H1 (cell line): ENCODE data around the gene ELOVL2. TPM values are rescaled to one million over a fixed set of nuclear protein-coding genes. Genes with fewer than 3 reads are reported as not detected.

Source experiments
- CTCF ChIA-PET: fragments of 300-600 bp; sonication (Branson Sonifier 250); formaldehyde crosslinking; loops from one replicate; lab custom pipeline; 2021; ENCODE audit not compliant: partially characterized antibody; lab: Charles Lee
- POLR2A ChIA-PET: fragments of 300-600 bp; sonication (Branson Sonifier 250); formaldehyde crosslinking; loops from one replicate; lab custom pipeline; 2021; ENCODE audit warnings: inconsistent platforms; ENCODE audit not compliant: partially characterized antibody; lab: Charles Lee
- DNase-seq, 2 experiments: peaks; one replicate each; pipeline versions ENCODE4 v3.0.0 to v3.0.0-alpha.2; 2010 to 2022; ENCODE audit warnings: low spot score in 2 of 2, low read depth in 1 of 2, mixed read lengths in 1 of 2
- FAIRE-seq: peaks from 2 replicates; lab custom pipeline; 2011; peaks lifted over from hg19 to GRCh38; lab: Jason Lieb, UNC
- H2AFZ ChIP-seq: 2 replicates; pipeline ENCODE4 v1.8.1; 2012; ENCODE audit warnings: low read length, inconsistent platforms
- H2AK5ac ChIP-seq: 2 replicates; pipeline ENCODE4 v1.6.1; 2013; ENCODE audit warnings: low read depth, low read length
- H2BK120ac ChIP-seq: replicated peaks from 2 replicates; pipeline ENCODE3; 2013; ENCODE audit warnings: low read depth, low read length, inconsistent platforms
- H2BK12ac ChIP-seq: 2 replicates; pipeline ENCODE4 v1.6.1; 2013; ENCODE audit warnings: low read depth, low read length
- H2BK15ac ChIP-seq: 2 replicates; pipeline ENCODE4 v1.6.1; 2013; ENCODE audit warnings: low read length
- H2BK20ac ChIP-seq: 2 replicates; pipeline ENCODE4 v1.6.1; 2013; ENCODE audit warnings: low read length
- H2BK5ac ChIP-seq: 2 replicates; pipeline ENCODE4 v1.6.1; 2013; ENCODE audit warnings: low read depth, low read length
- H3K14ac ChIP-seq: 2 replicates; pipeline ENCODE4 v1.6.1; 2013; ENCODE audit warnings: inconsistent platforms; ENCODE audit not compliant: insufficient read length
- H3K18ac ChIP-seq: 2 replicates; pipeline ENCODE4 v1.6.1; 2013; ENCODE audit warnings: low read length; ENCODE audit errors: extremely low read depth
- H3K23ac ChIP-seq: 2 replicates; pipeline ENCODE4 v1.6.1; 2013; ENCODE audit warnings: inconsistent platforms; ENCODE audit not compliant: insufficient read length
- H3K23me2 ChIP-seq: 2 replicates; pipeline ENCODE4 v1.6.1; 2013; ENCODE audit warnings: low read depth, low read length
- H3K27ac ChIP-seq: 2 replicates; pipeline ENCODE4 v1.6.1; 2011; ENCODE audit warnings: low read depth, low read length, inconsistent platforms
- H3K27me3 ChIP-seq, 4 experiments: replicated peaks in 1 of 4; 1 replicate in 1 of 4; 2 replicates in 3 of 4; pipeline versions ENCODE4 v1.6.1 to v1.8.1; 2011 to 2013; ENCODE audit warnings: low read length in 3 of 4, mild to moderate bottlenecking in 3 of 4, inconsistent platforms in 2 of 4, mixed read lengths in 2 of 4, moderate library complexity in 1 of 4; ENCODE audit not compliant: control insufficient read depth in 3 of 4, insufficient read depth in 3 of 4; ENCODE audit errors: extremely low read depth in 1 of 4
- H3K36me3 ChIP-seq, 4 experiments: 2 replicates each; pipeline versions ENCODE4 v1.6.1 to v1.8.1; 2011 to 2013; ENCODE audit warnings: mild to moderate bottlenecking in 4 of 4, low read length in 3 of 4, moderate library complexity in 2 of 4, control low read depth in 1 of 4, inconsistent platforms in 1 of 4; ENCODE audit not compliant: insufficient read depth in 4 of 4, control insufficient read depth in 2 of 4
- H3K4ac ChIP-seq: replicated peaks from 2 replicates; pipeline ENCODE3; 2013; ENCODE audit warnings: low read length, low read depth, mixed read lengths, inconsistent platforms; ENCODE audit not compliant: insufficient read length
- H3K4me1 ChIP-seq, 4 experiments: replicated peaks in 1 of 4; 1 replicate in 1 of 4; 2 replicates in 3 of 4; pipeline versions ENCODE4 v1.6.1 to v1.8.1; 2011 to 2013; ENCODE audit warnings: low read length in 3 of 4, inconsistent platforms in 2 of 4, mixed read lengths in 1 of 4; ENCODE audit not compliant: insufficient read depth in 4 of 4, control insufficient read depth in 3 of 4
- H3K4me2 ChIP-seq, 2 experiments: 2 replicates each; pipeline versions ENCODE4 v1.6.1 to v1.8.1; 2011 to 2013; ENCODE audit warnings: low read depth in 2 of 2, low read length in 2 of 2, control low read depth in 1 of 2, inconsistent platforms in 1 of 2, mild to moderate bottlenecking in 1 of 2; ENCODE audit not compliant: insufficient read depth in 1 of 2
- H3K4me3 ChIP-seq, 4 experiments: fragments of 200-600, 300-600 bp in 1 of 4; sonication (generic), shearing (Covaris generic), sonication (Bioruptor Twin) in 1 of 4; 2 replicates each; pipeline versions ENCODE4 v1.5.1 to v1.8.1; 2011 to 2016; ENCODE audit warnings: low read length in 4 of 4, low read depth in 3 of 4, control low read depth in 2 of 4, inconsistent platforms in 2 of 4, mild to moderate bottlenecking in 2 of 4, mixed read lengths in 1 of 4, moderate library complexity in 1 of 4; ENCODE audit not compliant: insufficient read depth in 2 of 4; ENCODE audit errors: extremely low read depth in 1 of 4
- H3K56ac ChIP-seq: replicated peaks from 2 replicates; pipeline ENCODE3; 2013; ENCODE audit warnings: low read depth, mild to moderate bottlenecking, mixed read lengths, low read length, inconsistent platforms; ENCODE audit not compliant: insufficient read length
- H3K79me1 ChIP-seq: 2 replicates; pipeline ENCODE4 v1.6.1; 2013; ENCODE audit warnings: low read depth, low read length, control low read depth
- H3K79me2 ChIP-seq, 2 experiments: 2 replicates each; pipeline versions ENCODE4 v1.6.1 to v1.8.1; 2012 to 2013; ENCODE audit warnings: low read length in 2 of 2, mild to moderate bottlenecking in 2 of 2, inconsistent platforms in 1 of 2; ENCODE audit not compliant: insufficient read depth in 2 of 2, control insufficient read depth in 1 of 2
- H3K9ac ChIP-seq, 4 experiments: replicated peaks in 1 of 4; 1 replicate in 1 of 4; 2 replicates in 3 of 4; pipeline versions ENCODE4 v1.6.1 to v1.8.1; 2011 to 2013; ENCODE audit warnings: low read depth in 3 of 4, low read length in 3 of 4, control low read depth in 2 of 4, mild to moderate bottlenecking in 2 of 4, moderate library complexity in 2 of 4, inconsistent platforms in 1 of 4; ENCODE audit errors: extremely low read depth in 1 of 4
- H3K9me3 ChIP-seq, 2 experiments: 2 replicates each; pipeline versions ENCODE4 v1.6.1 to v1.8.1; 2012 to 2013; ENCODE audit warnings: mild to moderate bottlenecking in 2 of 2, moderate library complexity in 2 of 2, control low read depth in 1 of 2, inconsistent platforms in 1 of 2, low read depth in 1 of 2, low read length in 1 of 2, mixed read lengths in 1 of 2; ENCODE audit not compliant: insufficient read depth in 2 of 2
- H4K20me1 ChIP-seq, 2 experiments: replicated peaks in 1 of 2; 2 replicates each; pipeline versions ENCODE3 to v1.8.1; 2011 to 2013; ENCODE audit warnings: inconsistent platforms in 2 of 2, low read length in 2 of 2, mild to moderate bottlenecking in 1 of 2; ENCODE audit not compliant: insufficient read depth in 2 of 2, control insufficient read depth in 1 of 2
- H4K5ac ChIP-seq: 2 replicates; pipeline ENCODE4 v1.6.1; 2013; ENCODE audit warnings: low read length, low read depth, mixed read lengths, inconsistent platforms; ENCODE audit not compliant: insufficient read length
- H4K8ac ChIP-seq: 2 replicates; pipeline ENCODE4 v1.8.0; 2013; ENCODE audit warnings: mild to moderate bottlenecking, moderate library complexity, low read length, inconsistent platforms; ENCODE audit not compliant: insufficient read depth; ENCODE audit errors: extremely low read depth
- H4K91ac ChIP-seq: replicated peaks from 2 replicates; pipeline ENCODE3; 2013; ENCODE audit warnings: low read length, mixed read lengths, inconsistent platforms; ENCODE audit not compliant: insufficient read length
- ASH2L ChIP-seq: fragments of 200-600, 300-600 bp; sonication (generic); IDR thresholded peaks from one replicate; pipeline ENCODE4 v1.7.1; 2017; ENCODE audit warnings: low read length
- EP300 ChIP-seq, 2 experiments: IDR thresholded peaks; 1 replicate in 1 of 2; 2 replicates in 1 of 2; pipeline ENCODE4 v1.6.1; 2011 to 2012; ENCODE audit warnings: low read depth in 2 of 2, low read length in 2 of 2, mild to moderate bottlenecking in 2 of 2, borderline replicate concordance in 1 of 2, inconsistent platforms in 1 of 2, moderate library complexity in 1 of 2
- EZH2 ChIP-seq: fragments of 200-600 bp; sonication (generic); IDR thresholded peaks from 2 replicates; pipeline ENCODE4 v1.7.1; 2012; ENCODE audit warnings: low read depth, mild to moderate bottlenecking, moderate library complexity, low read length, inconsistent platforms; ENCODE audit not compliant: severe bottlenecking
- GABPA ChIP-seq: IDR thresholded peaks from 2 replicates; pipeline ENCODE4 v1.6.1; 2011; ENCODE audit warnings: mild to moderate bottlenecking, low read length, moderate library complexity, borderline replicate concordance; ENCODE audit not compliant: insufficient read depth
- JUN ChIP-seq: IDR thresholded peaks from 2 replicates; pipeline ENCODE4 v1.6.1; 2011; ENCODE audit warnings: low read depth, mild to moderate bottlenecking, improper control_type of control experiment, low read length
- JUND ChIP-seq: IDR thresholded peaks from 2 replicates; pipeline ENCODE4 v1.6.1; 2011; ENCODE audit warnings: mild to moderate bottlenecking, improper control_type of control experiment, low read length
- KDM1A ChIP-seq: fragments of 200-600, 300-600 bp; sonication (generic); IDR thresholded peaks from 2 replicates; pipeline ENCODE4 v1.7.1; 2016; ENCODE audit warnings: mild to moderate bottlenecking, low read length, borderline replicate concordance
- KDM4A ChIP-seq: IDR thresholded peaks from one replicate; pipeline ENCODE4 v1.7.1; 2012; ENCODE audit warnings: low read depth, mild to moderate bottlenecking, moderate library complexity, low read length, inconsistent platforms; ENCODE audit not compliant: severe bottlenecking
- NRF1 ChIP-seq: IDR thresholded peaks from 2 replicates; pipeline ENCODE4 v1.6.1; 2011; ENCODE audit warnings: mild to moderate bottlenecking, low read depth, low read length, improper control_type of control experiment
- RXRA ChIP-seq: IDR thresholded peaks from 2 replicates; pipeline ENCODE4 v1.6.1; 2011; ENCODE audit warnings: low read depth, mild to moderate bottlenecking, low read length, moderate library complexity; ENCODE audit not compliant: insufficient read depth
- SAP30 ChIP-seq: fragments of 300-600 bp; sonication (generic); IDR thresholded peaks from 2 replicates; pipeline ENCODE4 v1.7.1; 2012; ENCODE audit warnings: low read length, moderate library complexity, mild to moderate bottlenecking, inconsistent platforms; ENCODE audit not compliant: insufficient read depth, insufficient replicate concordance
- TAF1 ChIP-seq: IDR thresholded peaks from 2 replicates; pipeline ENCODE4 v1.6.1; 2011; ENCODE audit warnings: mild to moderate bottlenecking, low read depth, low read length
- YY1 ChIP-seq: IDR thresholded peaks from 2 replicates; pipeline ENCODE4 v1.6.1; 2011; ENCODE audit warnings: low read depth, mild to moderate bottlenecking, low read length
- WGBS, 2 experiments: shearing (Covaris generic) in 1 of 2; methylation state at CpG; one replicate each; pipeline versions ENCODE4 v1.1.6 to v1.1.7; 2013 to 2015; ENCODE audit warnings: low lambda C conversion rate in 2 of 2, mixed read lengths in 2 of 2, inconsistent platforms in 1 of 2, low coverage in 1 of 2, missing lambda C conversion rate in 1 of 2; ENCODE audit not compliant: insufficient replicate concordance in 2 of 2, insufficient coverage in 1 of 2, insufficient read length in 1 of 2; ENCODE audit errors: extremely low coverage in 1 of 2, missing lambda C conversion rate in 1 of 2; 5-methylcytosine and 5-hydroxymethylcytosine counted together
- polyA plus RNA-seq, 7 experiments: library from polyadenylated mRNA; depleted of rRNA in 3 of 7; stranded (reverse) in 5 of 7; unstranded in 2 of 7; fragments of >200 nt in 5 of 7; fragments of 200-250 nt in 2 of 7; gene quantifications; 1 replicate in 5 of 7; 2 replicates in 1 of 7; 4 replicates in 1 of 7; pipeline versions ENCODE4 v1.2.1 to v1.2.3, GENCODE V29; 2011 to 2013; ENCODE audit warnings: missing spikeins in 2 of 7, mixed read lengths in 2 of 7
- total RNA-seq: library from RNA; stranded (reverse); fragmentation: NEBNext Ultra II Directional; extraction: Animal tissue kit (Norgen Biotek cat#: 25700); gene quantifications from 2 replicates; pipeline ENCODE4 v1.2.1, GENCODE V29; 2021
- TF ChIP-seq, protein P1 (sequence below): IDR thresholded peaks from 2 replicates; pipeline ENCODE4 v1.6.1; 2012; ENCODE audit warnings: inconsistent platforms

ELOVL2 gene
- total and polyA plus RNA-seq, 2 of the 8 experiments (the other 6 are each of a cell fraction or from before 2014, with no cell fraction given): 0.42 to 0.89 TPM

DNA sequence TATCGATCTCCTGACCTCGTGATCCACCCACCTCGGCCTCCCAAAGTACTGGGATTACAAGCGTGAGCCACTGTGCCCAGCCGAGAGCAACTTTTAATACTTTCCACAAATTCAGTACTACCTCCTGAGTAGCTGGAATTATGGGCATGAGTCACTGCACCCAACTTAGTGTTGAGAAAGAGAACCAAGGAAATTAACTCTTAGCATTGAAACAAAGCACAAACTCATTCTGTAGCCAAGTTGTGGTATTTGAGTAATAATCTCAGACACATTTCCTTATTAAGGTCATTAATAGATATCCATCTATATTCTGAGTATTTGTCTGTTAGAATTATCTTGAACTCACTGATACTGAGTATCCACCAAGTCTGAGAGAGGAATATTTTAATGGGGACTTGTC, 14.3 kb upstream of the ELOVL2 start:
- Histone ChIP-seq H3K4me2 (no peak overlapping the region), H2AK5ac (no peak overlapping the region), H2BK120ac (no peak overlapping the region), H2BK20ac (no peak overlapping the region), H4K91ac (no peak overlapping the region), H2BK12ac (no peak overlapping the region), H3K79me2 (no peaks in the 10 kb centered on the region), H3K9ac (no peak overlapping the region), H3K23me2 (no peaks in the 10 kb centered on the region), H3K36me3 (no peaks in the 10 kb centered on the region), H2BK5ac (no peak overlapping the region), H3K23ac (no peak overlapping the region), H4K8ac (no peak overlapping the region), H2AFZ (no peak overlapping the region), H3K27ac (no peak overlapping the region), H3K14ac (no peak overlapping the region), H3K4me1 (no peaks in the 10 kb centered on the region), H3K56ac (no peak overlapping the region), H4K5ac (no peak overlapping the region), H3K18ac (no peak overlapping the region), H3K4me3 (no peak overlapping the region), H3K9me3 (no peaks in the 10 kb centered on the region), H3K27me3 (no peaks in the 10 kb centered on the region), H3K4ac (no peak overlapping the region), H4K20me1 (no peaks in the 10 kb centered on the region), H3K79me1 (no peaks in the 10 kb centered on the region), H2BK15ac (no peak overlapping the region)
- ChIA-PET POLR2A (no interaction called here), CTCF (interaction anchor here (1.0 to 1.3 kb wide), 2 partner anchors 10 to 13 kb away, joined by 4 read pairs; no protein-coding TSS in a partner anchor)
- FAIRE-seq (no peak), DNase-seq (no peak)
- 95% methylated on average over 5 of the region's 5 CpGs; no CpG with 5 or more reads in 1 of the 2 experiments for WGBS, 2 experiments
- TF ChIP-seq JUN (no peak), EP300 (IDR thresholded peaks at IDR 0.05; ENCODE audit: borderline replicate concordance in 1 of 2, low read depth in 2 of 2, low read length in 2 of 2) (no peak), TAF1 (no peak), JUND (no peak), KDM1A (no peak), RXRA (no peak), YY1 (no peak), ASH2L (no peak), EZH2 (no peak), KDM4A (no peak), GABPA (no peak), NRF1 (no peak), SAP30 (no peak)
- TF ChIP-seq, protein P1, sequence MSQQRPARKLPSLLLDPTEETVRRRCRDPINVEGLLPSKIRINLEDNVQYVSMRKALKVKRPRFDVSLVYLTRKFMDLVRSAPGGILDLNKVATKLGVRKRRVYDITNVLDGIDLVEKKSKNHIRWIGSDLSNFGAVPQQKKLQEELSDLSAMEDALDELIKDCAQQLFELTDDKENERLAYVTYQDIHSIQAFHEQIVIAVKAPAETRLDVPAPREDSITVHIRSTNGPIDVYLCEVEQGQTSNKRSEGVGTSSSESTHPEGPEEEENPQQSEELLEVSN: no peak
